HPDE6-E6E7 (cell line): ENCODE results near the gene NOL9.

Experiments
- DNase-seq: peaks from one replicate; pipeline ENCODE4 v3.0.0; 2011; ENCODE audit warnings: missing footprints; ENCODE audit errors: extremely low spot score

Gene NOL9

DNA sequence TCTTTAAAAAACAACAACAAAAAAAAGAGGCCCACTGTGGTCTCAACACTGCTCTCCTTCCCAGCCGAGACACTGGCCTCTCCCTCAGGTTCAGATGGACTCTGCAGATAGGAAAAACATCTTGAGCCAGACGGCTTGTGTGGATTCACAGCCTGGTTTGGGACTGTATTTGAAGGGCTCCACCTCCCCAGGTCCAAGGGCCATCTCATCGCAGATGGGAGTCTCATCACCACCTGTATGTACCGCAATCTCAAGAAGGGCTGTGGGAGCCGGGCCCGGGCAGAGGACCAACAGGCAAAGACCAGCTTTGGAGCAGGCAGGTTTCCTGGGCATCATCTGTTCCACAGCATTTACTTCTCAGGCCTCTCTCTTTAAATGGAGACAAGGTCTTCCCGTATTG lies 35.7 kb upstream of the NOL9 start:
- DNase-seq = no peak

DNA sequence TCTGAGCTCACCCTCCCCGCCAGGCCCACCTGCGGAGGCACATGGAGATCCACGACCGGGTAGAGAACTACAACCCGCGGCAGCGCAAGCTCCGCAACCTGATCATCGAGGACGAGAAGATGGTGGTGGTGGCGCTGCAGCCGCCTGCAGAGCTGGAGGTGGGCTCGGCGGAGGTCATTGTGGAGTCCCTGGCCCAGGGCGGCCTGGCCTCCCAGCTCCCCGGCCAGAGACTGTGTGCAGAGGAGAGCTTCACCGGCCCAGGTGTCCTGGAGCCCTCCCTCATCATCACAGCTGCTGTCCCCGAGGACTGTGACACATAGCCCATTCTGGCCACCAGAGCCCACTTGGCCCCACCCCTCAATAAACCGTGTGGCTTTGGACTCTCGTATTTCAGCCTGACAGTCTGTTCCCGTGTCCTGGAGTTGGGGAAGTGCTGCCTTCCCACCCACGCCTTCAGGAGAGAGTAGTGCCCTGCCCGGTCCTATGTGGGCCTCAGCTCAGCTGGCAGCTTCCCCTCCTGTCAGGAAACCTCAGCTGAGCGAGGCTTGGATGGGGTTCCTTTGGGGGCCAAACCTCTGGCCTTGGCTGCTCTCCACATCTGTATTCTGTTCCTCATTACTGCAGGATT lies 34.7 kb upstream of the NOL9 start:
- DNase-seq = no peak

DNA sequence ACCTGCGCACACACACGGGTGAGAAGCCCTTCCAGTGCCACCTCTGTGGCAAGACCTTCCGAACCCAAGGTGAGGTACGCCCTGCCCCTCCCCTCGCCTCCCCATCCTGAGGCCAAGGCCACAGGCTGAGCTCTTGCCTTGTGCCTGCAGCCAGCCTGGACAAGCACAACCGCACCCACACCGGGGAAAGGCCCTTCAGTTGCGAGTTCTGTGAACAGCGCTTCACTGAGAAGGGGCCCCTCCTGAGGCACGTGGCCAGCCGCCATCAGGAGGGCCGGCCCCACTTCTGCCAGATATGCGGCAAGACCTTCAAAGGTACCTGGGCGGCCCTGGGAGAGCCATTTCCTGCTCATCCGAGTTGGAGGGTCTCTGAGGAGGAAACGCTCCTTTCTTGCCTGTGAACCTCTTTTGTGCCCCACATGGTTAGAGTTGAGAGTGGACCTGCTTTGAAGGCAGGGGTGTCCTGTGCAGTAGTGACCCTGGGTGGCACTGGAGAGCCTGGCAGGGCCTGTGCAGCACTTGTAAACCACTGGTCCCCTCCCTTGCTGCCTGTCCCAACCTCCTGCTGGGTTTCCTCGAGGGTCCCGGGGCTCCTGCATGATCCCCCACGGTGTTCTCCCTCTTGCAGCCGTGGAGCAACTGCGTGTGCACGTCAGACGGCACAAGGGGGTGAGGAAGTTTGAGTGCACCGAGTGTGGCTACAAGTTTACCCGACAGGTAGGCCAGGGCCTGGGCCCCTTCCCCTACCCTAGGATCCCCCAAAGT lies 34.0 kb upstream of the NOL9 start:
- no peak for DNase-seq

GRCh38 chr1:6587261-6588005 lies 33.1 kb upstream of the NOL9 start:
- DNase-seq = no peak

DNA sequence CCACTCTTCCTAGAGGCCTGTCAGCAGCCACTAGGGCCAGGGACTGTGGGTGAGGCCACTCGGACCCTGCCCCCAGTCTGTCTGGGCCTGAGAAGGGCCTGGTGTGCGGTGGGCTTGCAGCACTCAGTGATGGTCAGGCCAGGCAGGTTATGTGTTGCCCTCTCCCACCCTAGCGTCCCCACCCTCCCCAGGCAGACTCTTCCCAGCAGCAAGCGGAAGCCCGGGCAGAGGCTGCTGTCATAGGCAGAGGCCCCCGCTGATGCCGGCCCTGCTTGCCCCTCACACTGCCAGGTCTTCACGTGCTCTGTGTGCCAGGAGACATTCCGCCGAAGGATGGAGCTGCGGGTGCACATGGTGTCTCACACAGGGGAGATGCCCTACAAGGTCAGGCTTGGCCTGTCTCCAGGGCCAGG lies 32.1 kb upstream of the NOL9 start:
- no peak for DNase-seq

DNA sequence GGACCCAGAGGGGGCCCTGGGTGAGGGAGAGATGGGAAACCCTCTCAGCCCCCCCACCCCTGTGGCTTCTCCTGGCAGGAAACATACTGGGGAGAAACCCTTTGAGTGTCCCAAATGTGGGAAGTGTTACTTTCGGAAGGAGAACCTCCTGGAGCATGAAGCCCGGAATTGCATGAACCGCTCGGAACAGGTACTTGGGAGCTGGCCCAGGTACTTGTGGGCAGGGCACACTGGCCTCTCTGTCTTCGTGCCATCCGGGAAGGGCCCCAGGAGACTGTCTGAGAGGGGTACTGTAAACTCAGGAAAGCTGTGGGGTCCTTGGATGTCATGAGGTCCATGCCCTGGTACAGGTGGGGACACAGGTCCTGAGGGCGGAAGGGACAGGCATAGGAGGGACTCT lies 31.5 kb upstream of the NOL9 start:
- no peak for DNase-seq

GRCh38 chr1:6585081-6585722 lies 30.9 kb upstream of the NOL9 start:
- DNase-seq = no peak

DNA sequence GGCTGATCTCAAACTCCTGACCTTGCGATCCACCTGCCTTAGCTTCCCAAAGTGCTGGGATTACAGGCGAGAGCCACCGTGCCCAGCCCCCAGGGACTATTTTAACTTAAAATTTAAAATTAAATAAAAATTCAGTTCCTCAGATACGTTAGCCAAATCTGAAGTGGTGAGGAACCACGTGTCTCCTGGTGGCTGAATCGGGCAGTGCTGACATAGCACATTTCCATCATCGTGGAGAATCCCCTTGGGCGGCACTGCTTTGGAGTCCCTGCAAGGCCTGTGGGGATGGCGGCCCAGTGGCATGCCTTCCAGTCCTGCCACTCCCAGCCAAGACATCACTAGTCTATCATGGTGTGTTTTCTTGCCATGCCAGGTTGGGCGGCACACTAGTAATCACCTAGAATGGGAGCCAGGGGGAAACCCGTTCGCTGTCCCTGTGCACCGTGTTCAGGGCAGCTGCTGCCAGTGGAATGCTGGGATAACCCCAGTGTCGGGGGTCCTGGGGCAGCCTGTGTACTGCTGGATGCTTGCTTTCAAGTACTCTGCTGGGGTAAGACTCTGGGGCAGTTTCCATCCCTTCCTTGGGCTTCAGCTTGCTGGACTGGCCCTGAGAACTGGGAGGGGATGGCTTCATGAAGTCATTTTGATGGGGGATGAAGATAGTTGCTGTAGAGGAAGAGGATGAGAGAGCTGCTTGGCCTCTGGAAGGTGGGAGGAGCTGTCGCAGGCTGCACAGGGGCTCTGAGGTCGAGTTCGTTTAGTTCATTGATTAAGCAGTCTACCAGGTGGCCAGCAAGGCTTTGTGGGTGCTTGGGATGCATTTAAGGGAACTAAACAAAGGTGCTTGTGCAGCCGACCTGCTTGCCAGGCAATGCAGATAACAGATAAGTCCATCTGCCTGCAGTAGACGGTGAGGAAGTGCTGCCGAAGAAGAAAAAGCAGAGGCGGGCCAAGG lies 30.1 kb upstream of the NOL9 start:
- no peak for DNase-seq

DNA sequence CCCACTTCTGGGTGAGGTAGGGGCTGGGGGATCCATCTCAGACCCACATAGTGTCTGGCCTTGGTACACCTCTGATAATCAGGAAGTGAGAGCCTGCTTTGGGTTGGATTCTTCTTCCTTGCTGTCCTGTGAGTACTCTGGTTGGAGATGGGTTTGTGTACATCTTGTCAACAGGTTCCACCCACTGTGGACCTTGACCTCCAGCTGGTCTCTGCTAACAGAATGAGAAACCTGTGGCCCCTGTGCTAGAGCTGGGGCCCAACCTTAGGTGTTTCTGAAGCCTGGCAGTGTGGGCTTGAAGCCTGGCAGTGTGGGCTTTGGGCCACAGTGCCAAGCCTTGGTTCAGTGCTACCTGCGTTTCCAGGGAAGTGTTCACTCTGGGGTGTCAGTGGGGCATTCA lies 28.1 kb upstream of the NOL9 start:
- DNase-seq = no peak

- peak; percentile 90 for DNase-seq
These were observed 27.4 kb upstream of the NOL9 start for GRCh38 chr1:6581561-6582305.

GRCh38 chr1:6580593-6581409 lies 26.5 kb upstream of the NOL9 start:
- no peak for DNase-seq

DNA sequence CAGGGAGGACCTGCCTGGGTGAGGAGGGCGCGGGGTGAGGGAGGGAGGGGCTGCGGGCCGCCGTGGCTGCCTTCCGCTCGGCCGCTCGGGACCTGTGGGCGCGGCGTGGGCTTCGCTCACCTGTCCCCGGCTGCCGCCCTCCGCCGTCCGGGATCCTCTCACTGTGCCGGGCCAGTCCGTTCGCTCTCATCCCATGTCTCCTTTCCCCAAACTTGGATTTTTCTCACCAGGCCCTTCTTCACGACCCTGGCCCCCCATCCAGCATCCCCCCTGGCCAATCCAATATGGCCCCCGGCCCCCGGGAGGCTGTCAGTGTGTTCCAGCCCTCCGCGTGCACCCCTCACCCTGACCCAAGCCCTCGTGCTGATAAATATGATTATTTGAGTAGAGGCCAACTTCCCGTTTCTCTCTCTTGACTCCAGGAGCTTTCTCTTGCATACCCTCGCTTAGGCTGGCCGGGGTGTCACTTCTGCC lies 25.8 kb upstream of the NOL9 start:
- no peak for DNase-seq

GRCh38 chr1:6579374-6580118 lies 25.2 kb upstream of the NOL9 start, which contains the start of gene ZBTB48:
TSS of gene ZBTB48 (plus strand) at chr1:6579994. CDS start at chr1:6580610, 616 bp downstream.
- peak; percentile 97 for DNase-seq

DNA sequence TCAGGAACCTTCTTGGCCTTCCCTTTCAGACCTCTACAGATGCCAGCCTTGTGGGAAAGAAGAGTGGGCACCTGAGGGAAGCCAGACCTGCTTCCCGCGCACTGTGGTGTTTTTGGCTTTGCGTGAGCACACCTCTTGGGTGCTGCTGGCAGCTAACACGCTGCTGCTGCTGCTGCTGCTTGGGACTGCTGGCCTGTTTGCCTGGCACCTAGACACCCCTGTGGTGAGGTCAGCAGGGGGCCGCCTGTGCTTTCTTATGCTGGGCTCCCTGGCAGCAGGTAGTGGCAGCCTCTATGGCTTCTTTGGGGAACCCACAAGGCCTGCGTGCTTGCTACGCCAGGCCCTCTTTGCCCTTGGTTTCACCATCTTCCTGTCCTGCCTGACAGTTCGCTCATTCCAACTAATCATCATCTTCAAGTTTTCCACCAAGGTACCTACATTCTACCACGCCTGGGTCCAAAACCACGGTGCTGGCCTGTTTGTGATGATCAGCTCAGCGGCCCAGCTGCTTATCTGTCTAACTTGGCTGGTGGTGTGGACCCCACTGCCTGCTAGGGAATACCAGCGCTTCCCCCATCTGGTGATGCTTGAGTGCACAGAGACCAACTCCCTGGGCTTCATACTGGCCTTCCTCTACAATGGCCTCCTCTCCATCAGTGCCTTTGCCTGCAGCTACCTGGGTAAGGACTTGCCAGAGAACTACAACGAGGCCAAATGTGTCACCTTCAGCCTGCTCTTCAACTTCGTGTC lies 24.5 kb upstream of the NOL9 start:
- DNase-seq = no peak

- DNase-seq = no peak
These were observed 23.7 kb upstream of the NOL9 start for GRCh38 chr1:6577831-6578525.

GRCh38 chr1:6574818-6575217 lies 20.5 kb upstream of the NOL9 start:
- DNase-seq = no peak

- no peak for DNase-seq
These were observed 19.8 kb upstream of the NOL9 start for GRCh38 chr1:6574025-6574620.
